ENCODE data around the gene PHKG1.
"Not testable (repeated sequence)": the region's sequence is repeated elsewhere in the genome, so short reads cannot be mapped to it uniquely, and the experiment has no call there.

Gene PHKG1

GRCh38 chr7:56092789-56093531 is at the start of gene PHKG1:
PHKG1 (minus strand) TSS chr7:56092952; CDS start chr7:56088941, 4,011 bp downstream.
- DNase-seq = no peak

- DNase-seq = not testable (repeated sequence)
These were observed 38.3 kb upstream of the PHKG1 start for GRCh38 chr7:56131062-56131461.

DNA sequence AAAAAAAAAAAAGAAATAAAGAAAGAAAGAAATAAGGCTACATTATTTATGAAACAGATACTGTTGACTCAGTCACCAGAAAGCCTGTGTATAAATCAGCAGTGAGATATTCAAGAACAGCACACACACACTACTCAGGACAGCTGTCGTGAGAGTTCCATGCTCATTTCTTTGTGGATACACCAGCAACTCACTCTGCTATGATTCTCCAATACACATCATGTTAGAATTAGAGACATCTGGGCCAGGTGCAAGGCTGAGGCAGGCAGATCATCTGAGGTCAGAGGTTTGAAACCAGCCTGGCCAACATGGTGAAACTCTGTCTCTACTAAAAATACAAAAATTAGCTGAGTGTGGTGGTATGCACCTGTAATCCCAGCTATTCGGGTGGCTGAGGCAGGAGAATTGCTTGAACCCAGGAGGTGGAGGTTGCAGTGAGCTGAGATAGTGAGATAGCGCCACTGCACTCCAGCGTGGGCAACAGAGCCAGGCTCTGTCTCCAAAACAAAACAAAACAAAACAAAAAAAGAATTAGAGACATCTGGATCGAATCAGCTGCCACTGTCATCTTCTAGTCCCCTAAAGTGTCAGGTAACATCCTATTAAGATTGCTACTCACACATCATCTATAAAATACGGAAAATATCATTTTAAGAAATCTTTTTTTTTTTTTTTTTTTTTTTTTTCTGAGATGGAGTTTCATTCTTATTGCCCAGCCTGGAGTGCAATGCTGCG is 34.7 kb upstream of the PHKG1 start:
- DNase-seq = no peak

DNA sequence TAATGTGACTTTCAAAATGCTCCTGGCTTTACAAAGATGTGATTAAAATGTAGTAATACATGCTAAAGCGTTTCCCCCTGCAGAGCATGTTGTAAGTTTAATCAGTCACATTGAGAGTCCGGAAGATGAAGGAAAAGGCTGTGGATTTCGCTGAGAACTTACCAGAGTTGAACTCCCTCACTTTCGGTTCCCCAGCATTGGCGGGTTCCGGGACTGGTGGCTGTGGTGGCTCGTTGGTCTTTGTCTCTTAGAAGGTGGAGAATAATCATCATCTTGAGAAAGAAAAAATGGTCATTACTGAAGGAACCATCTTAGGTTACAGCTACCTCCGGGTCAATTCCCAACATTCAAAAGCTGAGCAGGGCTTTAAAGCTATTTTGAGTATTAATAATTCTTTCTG is 33.1 kb upstream of the PHKG1 start:
- DNase-seq = no peak

DNA sequence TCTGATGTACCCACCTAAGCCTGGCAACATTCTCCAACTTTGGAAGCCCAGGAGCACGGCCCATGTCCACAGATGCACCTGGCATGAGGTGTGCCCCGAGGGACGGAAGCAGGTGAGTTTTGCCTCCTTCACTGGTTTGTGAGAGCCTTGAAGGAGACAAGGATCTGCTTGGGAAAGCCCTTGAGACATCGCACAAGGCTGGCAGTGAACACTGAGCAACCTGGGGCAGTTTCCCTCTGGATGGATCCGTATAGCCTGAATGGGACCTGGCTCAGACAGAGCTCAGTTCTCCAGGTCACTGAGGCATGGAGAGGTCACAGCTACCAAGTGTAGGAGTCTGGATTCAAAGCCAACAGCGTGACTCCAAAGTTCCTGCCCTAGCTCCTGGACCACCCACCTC is 32.2 kb upstream of the PHKG1 start:
- no peak for DNase-seq

GRCh38 chr7:56121440-56121839 is 28.7 kb upstream of the PHKG1 start:
- no peak for DNase-seq

- no peak for DNase-seq
These were observed 23.2 kb upstream of the PHKG1 start, which contains the start of gene NUPR2 for GRCh38 chr7:56115852-56116538. NUPR2 (minus strand) TSS chr7:56116417; CDS start chr7:56116314, 103 bp downstream.

GRCh38 chr7:56112244-56112643 is 19.5 kb upstream of the PHKG1 start:
- DNase-seq = not testable (repeated sequence)

DNA sequence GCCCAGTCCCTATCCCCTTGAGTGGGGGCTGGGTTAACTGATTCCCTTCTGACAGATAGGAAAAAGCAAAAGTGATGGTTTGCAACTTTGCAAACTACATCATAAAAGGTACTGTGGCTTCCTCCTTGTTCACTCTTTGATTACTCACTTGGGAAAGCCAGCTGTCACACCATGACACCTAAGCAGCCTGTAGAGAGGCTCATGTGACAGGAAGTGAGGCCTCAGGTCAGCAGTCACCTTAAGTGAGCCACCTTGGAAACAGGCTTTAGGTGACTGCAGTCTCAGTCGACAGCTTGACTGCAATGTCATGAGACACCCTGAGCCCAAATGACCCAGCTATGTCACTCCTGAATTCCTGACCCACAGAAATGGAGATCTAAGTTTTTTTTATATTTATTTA is 17.9 kb upstream of the PHKG1 start:
- DNase-seq = no peak

DNA sequence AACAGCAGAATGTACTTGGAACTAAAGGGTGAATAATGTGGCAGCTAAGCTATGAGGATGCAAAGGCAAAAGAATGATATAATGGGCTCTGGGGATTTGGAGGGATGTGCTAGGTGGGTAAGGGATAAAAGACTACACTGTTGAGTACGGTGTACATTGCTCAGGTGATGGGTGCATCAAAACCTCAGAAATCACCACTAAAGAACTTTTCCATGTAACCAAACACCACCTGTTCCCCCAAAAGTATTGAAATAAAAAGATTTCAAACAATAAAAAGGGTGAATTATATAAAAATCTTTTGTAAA is 15.2 kb upstream of the PHKG1 start:
- DNase-seq = no peak

- DNase-seq = peak; percentile 95
These were observed 13.6 kb upstream of the PHKG1 start, which contains the start of gene CHCHD2 for GRCh38 chr7:56106108-56107073. CHCHD2 (minus strand) TSS chr7:56106476; CDS start chr7:56106413, 63 bp downstream.

DNA sequence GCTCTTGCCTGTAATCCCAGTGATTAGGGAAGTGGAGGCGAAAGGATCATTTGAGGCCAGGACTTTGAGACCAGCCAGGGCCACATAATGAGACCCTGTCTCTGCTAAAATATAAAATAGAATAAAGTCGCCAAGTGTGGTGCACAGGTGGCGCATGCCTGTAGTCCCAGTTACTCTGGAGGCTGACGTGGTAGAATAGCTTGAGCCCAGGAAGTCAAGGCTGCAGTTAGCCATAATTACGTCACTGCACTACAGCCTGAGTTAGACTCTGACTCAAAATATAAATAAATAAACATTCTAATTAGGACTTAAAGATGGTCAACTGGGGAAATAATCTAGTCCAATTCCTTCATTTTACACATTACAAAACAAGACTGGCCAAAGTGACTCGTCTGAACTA is 12.8 kb upstream of the PHKG1 start:
- no peak for DNase-seq

- DNase-seq = not testable (repeated sequence)
These were observed 11.4 kb upstream of the PHKG1 start for GRCh38 chr7:56104138-56104537.

DNA sequence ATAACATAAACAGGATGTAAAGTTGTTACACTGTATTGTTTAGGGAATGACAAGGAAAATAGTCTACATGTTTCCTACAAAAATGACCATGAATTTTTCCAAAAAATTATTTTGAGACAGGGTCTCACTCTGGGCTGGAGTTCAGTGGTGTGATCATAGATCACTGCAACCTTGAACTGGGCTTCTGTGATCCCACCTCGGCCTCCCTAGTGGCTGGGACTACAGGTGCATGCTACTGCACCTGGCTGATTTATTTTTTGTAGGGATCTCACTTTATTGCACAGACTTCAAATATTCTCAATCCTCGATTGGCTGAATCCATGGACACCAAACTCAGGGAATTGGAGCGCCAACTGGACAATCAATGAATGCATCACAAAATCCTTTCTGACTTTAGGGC is 6.9 kb upstream of the PHKG1 start:
- no peak for DNase-seq

GRCh38 chr7:56098187-56099008 is 5.6 kb upstream of the PHKG1 start:
- DNase-seq = not testable (repeated sequence)

DNA sequence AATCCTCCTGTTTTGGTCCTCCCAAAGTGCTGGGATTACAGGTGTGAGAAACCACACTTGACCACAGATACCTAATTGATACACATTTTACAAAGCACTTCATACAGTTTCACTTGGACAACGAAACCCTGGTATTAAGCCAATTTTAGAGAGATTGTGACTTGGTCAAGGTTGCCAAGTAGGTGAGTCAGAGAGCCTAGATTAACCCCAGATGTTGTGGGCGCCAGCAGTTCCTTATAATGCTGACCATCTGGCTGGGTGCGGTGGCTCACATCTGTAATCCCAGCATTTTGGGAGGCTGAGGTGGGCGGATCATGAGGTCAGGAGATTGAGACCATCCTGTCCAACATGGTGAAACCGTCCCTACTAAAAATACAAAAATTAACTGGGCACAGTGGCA is 4.9 kb upstream of the PHKG1 start:
- DNase-seq = no peak

DNA sequence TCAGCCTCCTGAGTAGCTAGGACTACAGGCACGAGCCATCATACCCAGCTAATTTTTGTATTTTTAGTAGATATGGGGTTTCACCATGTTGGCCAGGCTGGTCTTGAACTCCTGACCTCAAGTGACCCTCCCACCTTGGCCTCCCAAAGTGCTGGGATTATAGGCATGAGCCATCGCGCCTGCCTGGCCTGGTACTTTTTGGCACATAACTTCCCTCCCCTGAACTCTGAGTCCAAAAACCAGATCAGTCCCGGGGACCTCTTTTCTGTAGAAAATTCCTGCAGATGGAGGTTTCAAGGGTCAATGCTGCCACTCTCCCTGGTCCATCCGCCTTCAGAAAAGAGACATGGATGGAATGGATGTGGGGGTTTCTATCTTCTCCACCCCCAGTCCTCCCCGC is 364 bp downstream of the PHKG1 start:
- not testable (repeated sequence) for DNase-seq

GRCh38 chr7:56091591-56091990 is 1.2 kb downstream of the PHKG1 start:
- DNase-seq = no peak

DNA sequence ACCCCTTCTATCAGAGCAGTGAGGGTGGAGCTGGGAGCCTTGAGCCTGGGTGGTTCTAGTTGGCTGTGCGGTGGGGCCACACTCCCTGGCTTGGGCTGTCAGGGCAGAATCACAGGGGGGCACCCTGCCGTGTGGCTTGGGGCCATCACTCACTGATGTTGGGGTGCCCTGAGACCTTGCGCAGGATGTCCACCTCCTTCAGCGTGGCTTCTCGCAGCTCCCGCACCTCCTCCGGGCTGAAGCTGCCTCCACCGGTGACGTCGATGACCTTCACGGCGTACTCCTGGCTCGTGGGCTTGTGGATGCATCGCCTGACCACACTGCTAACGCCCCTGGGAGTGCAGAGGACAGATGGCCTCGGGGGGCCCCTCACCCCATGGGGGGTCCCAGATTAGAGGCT is 5.3 kb downstream of the PHKG1 start:
- no peak for DNase-seq

DNA sequence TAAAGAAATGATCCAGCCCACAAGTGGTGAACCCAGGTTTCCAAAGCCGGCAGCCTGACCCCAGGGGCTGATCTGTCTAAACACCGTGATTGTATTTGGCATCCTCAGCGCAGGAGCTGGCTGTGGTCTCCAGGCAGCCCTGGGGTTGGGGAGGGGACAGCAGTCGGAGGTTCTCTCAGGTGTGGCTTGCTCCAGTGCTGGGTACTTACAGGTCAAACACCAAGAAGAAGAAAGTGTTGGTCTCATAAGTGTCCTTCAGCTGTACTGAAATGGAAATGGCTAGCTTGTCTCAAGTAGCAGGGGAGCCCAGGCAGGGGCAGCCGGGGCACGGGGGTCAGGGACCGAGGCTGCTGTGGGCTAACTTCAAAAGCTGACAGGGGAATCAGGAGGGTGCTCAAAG is 6.0 kb downstream of the PHKG1 start:
- DNase-seq = no peak

GRCh38 chr7:56083150-56083785 is 9.5 kb downstream of the PHKG1 start:
- DNase-seq = no peak

All from SIG-M5 (cell line).